ENCODE measurements around the gene SEMA3F.

Gene SEMA3F

DNA sequence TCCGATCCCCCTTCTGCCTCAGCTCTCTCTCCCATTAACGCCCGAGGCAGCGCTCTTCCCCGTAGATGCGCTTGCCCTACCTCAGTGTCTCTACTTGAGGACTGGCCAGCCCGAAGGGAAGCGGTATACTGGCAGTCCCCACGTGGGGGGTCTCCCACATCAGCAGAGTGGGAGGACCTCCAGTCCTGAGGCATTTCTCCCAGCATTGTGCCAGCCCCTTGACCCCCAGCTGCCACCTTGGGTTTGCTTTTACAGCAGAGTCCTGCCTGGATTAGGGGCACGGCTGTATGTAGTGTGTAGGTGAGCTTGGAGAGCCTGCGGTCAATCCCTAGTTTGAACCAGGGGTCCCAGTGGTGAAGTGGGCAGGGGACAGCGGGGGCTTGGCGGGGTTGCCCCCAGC is 767 bp downstream of the SEMA3F start:
- DNase-seq, result no peak

DNA sequence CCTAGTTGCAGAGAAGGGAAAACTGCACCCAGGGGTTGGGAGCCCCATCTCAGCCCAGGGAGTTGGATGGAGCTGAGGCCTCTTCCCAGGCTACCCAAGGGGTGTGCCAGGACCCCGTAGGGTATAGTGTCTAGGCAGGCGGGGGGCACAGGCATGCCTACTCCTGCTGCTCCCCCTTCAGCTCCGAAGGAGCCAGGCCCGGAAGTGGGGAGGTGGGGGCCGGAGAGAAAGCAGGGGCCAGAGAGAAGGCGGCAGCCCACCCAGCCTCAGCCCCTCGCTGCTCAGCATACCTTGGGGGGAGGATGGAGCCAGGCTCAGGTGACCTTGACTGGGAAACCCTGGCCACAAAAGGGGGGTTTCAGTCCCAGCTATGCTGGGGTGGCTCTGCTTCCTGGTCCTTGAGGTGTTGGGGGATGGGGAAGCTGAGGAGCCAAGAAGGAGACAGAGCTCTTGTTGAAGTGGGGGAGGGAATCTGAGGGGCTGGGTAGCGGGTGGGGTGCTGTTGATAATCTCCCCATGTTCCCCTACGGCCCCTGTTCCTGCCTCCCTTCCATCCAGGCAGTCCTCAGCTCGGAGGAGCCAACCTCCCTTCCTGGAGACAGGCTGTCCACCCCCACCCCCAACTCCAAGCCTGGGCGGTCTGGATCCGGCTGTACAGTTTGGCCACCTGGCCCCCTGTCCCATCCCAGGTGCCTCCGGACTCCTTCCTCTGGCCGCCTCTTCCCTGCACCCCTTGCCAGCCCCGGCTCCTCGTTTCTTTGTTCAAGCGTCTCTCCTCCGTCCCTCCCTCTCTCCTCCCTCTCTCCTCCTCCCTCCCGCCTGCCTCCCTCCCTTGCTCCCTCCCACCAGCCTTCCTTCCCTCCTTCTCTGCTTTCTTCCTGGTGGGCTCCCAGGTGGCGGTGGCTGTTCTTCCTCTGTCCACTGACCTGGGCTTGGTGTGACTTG is 1.7 kb downstream of the SEMA3F start:
- no peak for DNase-seq

DNA sequence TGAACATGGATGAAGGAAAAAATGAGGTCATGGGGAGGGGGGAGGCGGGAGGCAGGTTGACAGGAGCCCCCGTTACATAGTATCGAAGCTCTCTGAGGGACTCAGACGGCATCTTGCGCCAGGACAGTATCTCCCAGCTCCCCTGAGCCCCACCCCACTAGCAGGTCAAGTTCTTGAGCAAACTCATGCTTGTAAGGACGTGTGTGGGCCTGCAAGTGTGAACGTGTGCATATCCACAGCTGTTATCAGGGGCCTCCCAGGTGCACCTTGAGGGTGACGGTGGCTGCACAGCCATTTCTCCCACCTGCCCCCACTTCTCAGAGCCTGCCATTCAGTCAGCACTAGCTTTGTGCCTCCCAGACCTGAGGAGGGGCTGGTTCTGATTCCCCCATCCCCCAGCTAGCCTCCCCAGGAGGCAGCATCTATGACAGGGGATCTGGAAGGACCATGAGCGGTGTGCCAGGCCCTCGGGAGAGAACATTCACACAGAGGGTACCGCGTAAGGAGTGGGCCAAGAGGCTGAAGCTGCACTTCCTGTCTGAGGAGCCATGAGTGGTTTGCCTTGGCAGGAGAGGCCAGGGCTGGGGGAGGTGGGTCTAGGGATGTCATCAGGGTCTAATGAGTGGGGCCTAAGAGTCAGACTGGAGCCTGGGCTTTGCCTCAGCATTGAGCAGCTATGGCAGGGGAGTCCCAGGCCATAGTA is 2.9 kb downstream of the SEMA3F start:
- no peak for DNase-seq

GRCh38 chr3:50158530-50159146 is 3.5 kb downstream of the SEMA3F start:
- no peak for DNase-seq

DNA sequence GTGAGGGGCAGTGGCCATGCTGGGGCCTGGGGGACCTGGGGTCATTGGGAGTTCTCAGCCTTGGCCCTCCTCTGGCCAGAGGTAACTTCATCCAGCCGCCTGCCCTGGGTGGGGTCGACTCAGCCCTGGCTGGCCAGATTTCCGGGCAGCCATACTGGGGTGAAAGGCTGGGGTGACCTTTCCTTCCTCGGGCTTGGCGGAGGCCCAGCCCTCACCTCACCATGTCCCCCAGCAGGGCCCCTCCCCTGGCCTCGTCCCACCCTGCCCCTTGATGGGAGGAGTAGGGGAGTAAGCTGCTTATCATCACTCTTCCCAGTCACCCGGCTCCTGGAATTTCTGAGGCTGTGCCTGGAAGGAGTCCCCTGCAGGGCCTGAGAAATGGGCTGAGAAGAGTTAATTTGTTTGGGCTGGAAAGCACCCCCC is 5.4 kb downstream of the SEMA3F start:
- no peak for DNase-seq

- no peak for DNase-seq
Measured at GRCh38 chr3:50161320-50161719, 6.2 kb downstream of the SEMA3F start.

DNA sequence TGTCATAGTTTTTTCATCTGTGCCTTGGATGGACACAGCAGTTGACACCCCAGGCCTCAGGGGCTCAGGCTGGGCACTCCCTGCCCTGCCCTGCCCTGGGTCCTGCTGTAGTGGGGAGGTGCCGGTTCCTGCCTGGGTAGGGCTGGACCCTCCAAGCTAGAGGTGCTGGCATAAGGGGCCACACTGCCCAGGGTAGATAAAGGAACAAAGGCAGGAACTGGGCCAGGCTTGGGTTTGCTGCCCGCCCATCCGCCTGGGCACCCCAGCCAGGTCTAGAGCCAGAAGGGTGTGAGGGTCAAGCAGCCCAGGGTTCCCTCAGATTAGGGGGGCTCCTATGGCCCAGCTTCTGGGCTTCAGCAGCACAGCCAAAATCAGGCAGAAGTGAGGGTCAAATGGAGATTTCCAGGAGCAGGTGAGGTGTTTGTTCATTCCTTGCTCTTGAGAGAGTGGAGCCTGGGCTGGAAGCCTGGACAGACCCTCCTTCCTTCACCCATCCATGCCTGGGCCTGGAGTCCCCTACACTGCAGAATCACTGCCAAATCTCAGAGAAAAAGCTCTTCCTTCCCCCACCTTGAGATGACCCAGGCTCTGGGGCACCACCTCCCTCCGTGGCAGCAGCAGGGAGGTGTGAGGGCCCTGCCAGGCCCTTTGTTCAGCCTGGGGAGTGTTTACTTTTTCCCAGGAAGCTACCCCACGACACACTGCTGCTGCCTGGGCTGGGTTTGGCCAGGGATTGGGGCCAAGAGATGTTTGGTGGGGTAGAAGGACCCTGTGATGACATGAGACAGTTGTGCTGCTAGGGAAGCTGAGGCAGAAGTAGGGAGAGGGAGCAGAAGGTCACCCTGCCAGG is 7.1 kb downstream of the SEMA3F start:
- no peak for DNase-seq

DNA sequence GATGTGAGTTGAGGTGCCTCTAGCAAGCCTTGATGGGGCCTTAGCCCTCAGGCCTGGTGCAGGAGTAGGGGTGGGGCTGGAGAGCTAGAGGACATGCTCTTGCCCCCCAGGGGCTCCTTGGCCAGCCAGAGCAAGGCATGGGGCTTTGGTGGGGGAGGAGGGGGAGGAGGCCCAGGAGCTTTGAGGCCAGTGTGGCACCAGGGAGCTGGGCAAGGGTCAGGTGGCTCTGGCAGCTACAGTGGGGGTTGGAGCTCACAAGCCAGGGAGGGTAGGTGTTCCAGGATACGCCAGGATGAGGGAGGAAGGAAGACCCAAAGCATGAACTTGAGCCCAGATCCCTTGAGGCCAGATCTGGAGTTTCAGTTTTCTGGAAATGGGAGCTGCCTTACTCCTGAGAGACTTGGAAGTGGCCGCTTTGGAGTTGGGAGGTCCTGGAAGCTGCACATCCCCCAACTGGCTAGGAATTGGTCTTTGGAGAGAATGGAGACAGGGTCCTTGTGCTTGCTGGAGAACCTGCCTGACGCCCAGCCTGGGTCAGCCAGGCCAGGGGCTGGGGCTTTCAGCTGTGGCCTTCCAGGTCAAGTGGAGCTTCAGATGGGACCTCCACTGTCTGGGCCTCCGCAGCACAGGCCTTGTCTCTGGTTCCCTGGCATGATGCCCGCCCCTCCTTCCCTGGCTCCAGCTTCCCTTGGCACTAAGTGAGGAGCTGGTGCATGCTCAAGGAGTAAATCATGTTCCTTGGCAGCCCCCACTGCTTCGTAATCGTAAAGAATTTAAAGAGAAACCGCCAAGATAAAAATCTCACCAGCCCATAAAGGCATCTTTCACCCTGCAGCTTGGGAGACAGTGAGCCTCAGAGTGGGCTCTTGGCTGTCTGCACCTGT is 8.7 kb downstream of the SEMA3F start:
- peak in 25 of 51 donors; percentile 9 to 58 (median 37) for DNase-seq

DNA sequence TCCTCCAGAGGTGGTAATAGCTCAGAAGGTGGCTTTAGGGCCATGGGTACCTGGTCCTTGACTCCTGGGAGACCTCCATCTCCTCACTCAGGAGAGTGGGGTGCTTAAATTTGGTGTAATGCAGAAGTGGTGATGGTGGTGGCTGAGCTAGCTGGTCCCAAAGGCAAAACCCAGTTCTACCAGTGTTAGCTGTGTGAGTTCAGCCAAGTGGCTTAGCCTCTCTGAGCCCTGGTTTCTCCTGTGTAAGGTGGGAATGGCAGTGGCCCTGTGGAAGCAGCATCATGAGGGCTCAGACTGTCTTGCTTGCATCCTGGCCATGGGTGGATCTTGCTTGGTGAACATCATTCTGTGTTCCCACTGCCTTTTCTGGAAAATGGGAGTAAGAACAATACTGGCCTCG is 9.4 kb downstream of the SEMA3F start:
- DNase-seq, result no peak

- peak in 33 of 51 donors; percentile 11 to 69 (median 41) for DNase-seq
Measured at GRCh38 chr3:50164984-50165909, 10.1 kb downstream of the SEMA3F start.

- DNase-seq, result peak in 21 of 51 donors; percentile 15 to 69 (median 29)
Measured at GRCh38 chr3:50165910-50166538, 10.9 kb downstream of the SEMA3F start.

DNA sequence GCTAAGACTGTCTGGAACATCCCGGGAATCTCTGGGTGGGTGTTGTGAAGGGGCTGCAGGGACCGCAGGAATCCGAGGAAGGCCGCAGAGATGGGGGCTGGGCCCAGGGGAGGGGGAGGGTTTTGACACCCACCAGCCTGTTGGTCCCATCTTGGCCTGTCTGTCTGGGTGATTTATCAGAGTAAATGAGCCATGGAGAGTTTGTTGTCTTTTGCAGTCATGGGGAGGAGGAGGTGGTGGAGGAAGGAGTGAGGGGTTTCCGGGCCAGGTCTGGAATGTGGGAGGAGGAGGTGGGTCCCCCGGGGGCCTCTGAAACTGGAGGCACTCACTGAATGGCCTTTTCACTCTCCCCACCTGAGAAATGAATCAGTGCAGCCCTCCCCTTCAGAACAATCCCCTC is 11.5 kb downstream of the SEMA3F start:
- DNase-seq, result no peak

DNA sequence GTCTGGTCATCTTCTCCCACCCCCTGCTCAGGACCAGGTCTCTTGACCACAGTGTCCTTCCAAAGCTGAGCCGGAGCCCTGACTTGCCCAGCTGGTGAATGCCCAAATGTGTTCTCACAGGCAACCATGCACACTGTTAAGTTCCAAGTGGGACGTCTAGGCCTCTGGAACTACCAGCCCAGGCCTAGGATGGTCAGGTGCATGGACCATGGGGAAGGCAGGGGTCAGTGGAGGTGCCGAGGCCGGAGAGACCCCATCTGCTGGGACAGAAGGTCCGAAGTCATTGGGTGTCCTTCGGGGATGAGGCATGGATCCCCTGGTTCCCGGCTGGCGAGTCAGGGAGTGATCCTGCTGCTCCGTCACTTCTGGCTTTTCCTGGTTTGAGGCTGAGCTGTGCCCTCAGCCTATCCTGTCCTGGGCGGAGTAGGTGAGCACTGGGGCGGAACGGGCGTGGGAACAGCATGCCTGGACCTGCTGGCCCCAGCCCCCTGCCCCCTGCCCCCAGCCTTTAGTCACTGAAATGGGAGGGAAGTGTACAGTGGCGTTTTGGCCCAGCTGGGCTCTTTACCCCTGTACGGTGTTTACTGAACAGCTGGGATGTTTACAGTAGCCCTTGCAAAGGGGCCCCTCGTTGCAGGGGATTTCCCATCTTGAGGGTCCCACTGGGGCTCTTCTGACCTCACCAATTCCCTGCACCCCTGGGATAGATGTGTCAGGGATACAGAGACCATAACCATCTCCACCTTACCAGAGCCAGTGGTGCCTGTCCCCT is 12.1 kb downstream of the SEMA3F start:
- no peak for DNase-seq

DNA sequence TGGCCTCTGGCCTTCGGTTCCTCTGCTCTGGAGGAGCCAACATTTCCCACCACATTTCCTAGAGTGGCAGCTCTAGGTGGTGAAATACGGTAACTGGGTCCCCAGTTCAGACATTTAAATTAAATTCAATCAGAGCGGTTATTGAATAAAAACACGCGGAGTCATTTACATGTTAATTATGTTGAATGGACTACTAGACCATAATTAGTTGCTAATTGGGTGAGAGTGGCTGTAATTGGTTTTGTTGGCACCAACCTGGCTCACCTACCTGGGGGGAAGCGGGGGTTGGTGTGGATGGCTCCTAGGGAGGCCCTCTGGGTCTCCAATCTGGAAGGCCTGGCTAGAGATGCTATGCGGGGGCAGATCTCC is 12.7 kb downstream of the SEMA3F start:
- DNase-seq, result no peak

DNA sequence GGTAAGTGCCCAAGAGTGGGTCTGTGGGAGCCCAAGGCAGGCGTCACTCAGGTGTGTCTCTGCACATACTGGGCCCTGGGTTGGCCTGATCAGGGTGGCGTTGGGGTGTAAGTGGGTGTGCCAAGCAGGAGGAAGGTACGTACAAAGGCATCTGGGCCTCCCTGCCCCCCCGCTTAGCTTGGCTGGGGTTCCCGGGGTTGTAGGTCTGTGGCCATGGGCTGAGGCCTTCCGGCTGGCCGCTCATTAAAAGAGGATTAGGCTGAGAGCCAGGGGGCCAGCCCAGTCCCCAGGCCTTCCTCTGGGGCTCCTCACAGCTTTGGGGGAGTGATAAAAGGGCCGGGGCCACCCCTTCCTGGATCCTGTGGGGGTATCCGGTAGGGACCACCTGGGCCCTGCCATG is 13.3 kb downstream of the SEMA3F start:
- peak in 1 of 51 donors; percentile 11 for DNase-seq

- DNase-seq, result no peak
Measured at GRCh38 chr3:50168791-50169190, 13.7 kb downstream of the SEMA3F start.

DNA sequence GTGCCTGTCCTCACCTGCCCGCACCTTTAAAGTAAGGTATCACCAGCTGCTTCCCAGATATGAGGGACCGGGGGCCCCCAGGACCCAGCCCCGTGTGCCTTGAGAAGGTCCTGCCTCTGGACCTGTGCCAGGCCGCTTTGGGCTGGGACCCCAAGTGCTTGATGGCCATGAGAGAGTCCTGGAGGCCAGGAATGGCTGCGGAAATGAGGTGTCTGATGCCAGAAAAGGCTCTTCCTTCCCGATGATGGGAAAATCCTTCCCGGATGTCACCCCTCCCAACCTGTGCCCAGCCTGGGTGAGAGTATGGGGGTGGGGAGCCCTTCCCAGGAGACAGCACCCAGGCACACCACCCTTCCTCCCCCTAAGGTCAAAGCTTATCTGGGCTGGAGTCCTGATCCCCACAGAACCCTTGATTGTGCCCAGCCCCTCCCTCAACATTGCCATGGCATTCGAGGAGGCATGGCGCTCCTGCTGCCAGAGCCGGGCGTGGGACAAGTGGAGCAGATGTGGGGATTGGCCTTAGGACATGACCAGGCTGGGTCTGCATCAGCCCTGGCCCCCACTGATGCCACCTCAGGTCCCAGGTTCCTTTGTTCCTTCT is 14.2 kb downstream of the SEMA3F start:
- no peak for DNase-seq

Measured in hypothalamus (tissue), 51 donors.